Erythroblast (primary cell): Measurements from ENCODE around the gene SAT2.

ENCODE experiments used
- GATA1 ChIP-seq: IDR thresholded peaks from 2 replicates; pipeline ENCODE4 v1.6.1; 2011; ENCODE audit warnings: low read depth, mild to moderate bottlenecking, control low read depth, low read length, moderate library complexity
- POLR2A ChIP-seq: IDR thresholded peaks from 2 replicates; pipeline ENCODE4 v1.6.1; 2011; ENCODE audit warnings: mild to moderate bottlenecking, low read length

- TF ChIP-seq POLR2A (peak; percentile 57), GATA1 (no peak)
Observed at GRCh38 chr17:7614425-7615264, 13.0 kb downstream of the SAT2 start, which contains the start of gene FXR2.
